Kidney epithelial cell (primary cell): Measurements from ENCODE around the gene CTIF. TPM values are rescaled to one million over a fixed set of nuclear protein-coding genes. Genes with fewer than 3 reads are reported as not detected.

Experiments used
- DNase-seq: peaks from one replicate; pipeline ENCODE4 v3.0.0-alpha.2; 2010; ENCODE audit warnings: low read depth
- H3K27me3 ChIP-seq: 2 replicates; pipeline ENCODE4 v1.6.0; 2011; ENCODE audit warnings: low read length; ENCODE audit not compliant: control insufficient read depth, insufficient read depth
- H3K36me3 ChIP-seq: 2 replicates; pipeline ENCODE4 v1.5.1; 2011; ENCODE audit warnings: low read length; ENCODE audit not compliant: control insufficient read depth, insufficient read depth
- H3K4me3 ChIP-seq: 2 replicates; pipeline ENCODE4 v1.5.1; 2011; ENCODE audit warnings: low read depth, mild to moderate bottlenecking, control low read depth, low read length
- CTCF ChIP-seq: IDR thresholded peaks from 2 replicates; pipeline ENCODE4 v1.5.1; 2011; ENCODE audit warnings: mild to moderate bottlenecking, moderate library complexity, low read length, control low read depth, inconsistent platforms; ENCODE audit not compliant: insufficient read depth, poor library complexity, severe bottlenecking
- total RNA-seq: library from RNA; depleted of rRNA; stranded (reverse); fragments of >200 nt; gene quantifications from 2 replicates; pipeline ENCODE4 v1.2.3, GENCODE V29; 2015

CTIF gene
- total RNA-seq, 1 donor from 2014 or later: 24.3 TPM

GRCh38 chr18:48752928-48753327 is 214.1 kb downstream of the CTIF start:
- no peak for DNase-seq

GRCh38 chr18:48753691-48754090 is 214.9 kb downstream of the CTIF start:
- Histone ChIP-seq H3K27me3 (no peaks in the 10 kb centered on the region), H3K4me3 (no peak overlapping the region), H3K36me3 (no peaks in the 10 kb centered on the region)
- TF ChIP-seq CTCF: no peak
- no peak for DNase-seq

More at GRCh38 chr18:48752928-48753327, 214.1 kb downstream of the CTIF start:
- Histone ChIP-seq H3K27me3 (no peaks in the 10 kb centered on the region), H3K36me3 (no peaks in the 10 kb centered on the region), H3K4me3 (no peak overlapping the region)
- no peak for TF ChIP-seq CTCF

GRCh38 chr18:48754559-48754958 is 215.7 kb downstream of the CTIF start:
- no peak overlapping the region for H3K4me3 ChIP-seq
- no peaks in the 10 kb centered on the region for H3K36me3 ChIP-seq
- no peak for DNase-seq
- no peak for TF ChIP-seq CTCF
- H3K27me3 ChIP-seq: no peaks in the 10 kb centered on the region

- Histone ChIP-seq H3K36me3 (no peaks in the 10 kb centered on the region), H3K4me3 (no peak overlapping the region), H3K27me3 (no peaks in the 10 kb centered on the region)
- DNase-seq: no peak
- TF ChIP-seq CTCF: no peak
Observed at GRCh38 chr18:48754993-48755473, 216.2 kb downstream of the CTIF start.

GRCh38 chr18:48756511-48757226 is 217.8 kb downstream of the CTIF start:
- no peak for DNase-seq
- no peak for TF ChIP-seq CTCF
- no peak overlapping the region for H3K4me3 ChIP-seq
- no peaks in the 10 kb centered on the region for H3K27me3 ChIP-seq
- H3K36me3 ChIP-seq: no peaks in the 10 kb centered on the region

GRCh38 chr18:48757367-48757766 is 218.5 kb downstream of the CTIF start:
- no peak for TF ChIP-seq CTCF
- Histone ChIP-seq H3K36me3 (no peaks in the 10 kb centered on the region), H3K27me3 (no peaks in the 10 kb centered on the region), H3K4me3 (no peak overlapping the region)
- no peak for DNase-seq
